Aorta (tissue), 5 donors: ENCODE data around the gene LRBA. TPM values are rescaled to one million over a fixed set of nuclear protein-coding genes. Genes with fewer than 3 reads are reported as not detected.
"Not testable (repeated sequence)": the region's sequence is repeated elsewhere in the genome, so short reads cannot be mapped to it uniquely, and the experiment has no call there.

Source experiments
- ATAC-seq: fragments of 200-7000 bp; cut with Tn5 transposase; one replicate; pipeline ENCODE4 v1.9.1; 2022; ENCODE audit warnings: moderate library complexity; ENCODE audit not compliant: low FRiP score
- DNase-seq, 2 donors: peaks; one replicate each; pipeline ENCODE4 v3.0.0-alpha.2; 2020
- H3K27ac ChIP-seq, 2 donors: one replicate each; pipeline ENCODE4 v1.5.1; 2013; ENCODE audit warnings: low read length in 2 of 2, mild to moderate bottlenecking in 2 of 2, moderate library complexity in 2 of 2, control low read depth in 1 of 2, inconsistent platforms in 1 of 2, low read depth in 1 of 2
- H3K27me3 ChIP-seq, 2 donors: one replicate each; pipeline ENCODE4 v1.6.1; 2013; ENCODE audit warnings: control low read depth in 1 of 2, low read length in 1 of 2, mild to moderate bottlenecking in 1 of 2, moderate library complexity in 1 of 2; ENCODE audit not compliant: insufficient read depth in 2 of 2, control insufficient read depth in 1 of 2
- H3K36me3 ChIP-seq, 2 donors: one replicate each; pipeline ENCODE4 v1.6.1; 2013; ENCODE audit warnings: control low read depth in 1 of 2, low read length in 1 of 2, mild to moderate bottlenecking in 1 of 2; ENCODE audit not compliant: insufficient read depth in 2 of 2, control insufficient read depth in 1 of 2
- H3K4me1 ChIP-seq, 2 donors: one replicate each; pipeline ENCODE4 v1.6.1; 2013; ENCODE audit warnings: low read length in 2 of 2, control low read depth in 1 of 2, mild to moderate bottlenecking in 1 of 2, moderate library complexity in 1 of 2; ENCODE audit not compliant: insufficient read depth in 2 of 2, control insufficient read depth in 1 of 2
- H3K4me3 ChIP-seq, 2 donors: one replicate each; pipeline ENCODE4 v1.5.1; 2013; ENCODE audit warnings: low read length in 2 of 2, control low read depth in 1 of 2, mild to moderate bottlenecking in 1 of 2
- H3K9me3 ChIP-seq: one replicate; pipeline ENCODE4 v1.6.1; 2013; ENCODE audit warnings: mild to moderate bottlenecking, low read length; ENCODE audit not compliant: control insufficient read depth
- WGBS, 2 donors: extraction: QIAGEN DNeasy Blood & Tissue Kit; methylation state at CpG; one replicate each; pipeline ENCODE4 v1.1.7; 2013; 5-methylcytosine and 5-hydroxymethylcytosine counted together
- intact Hi-C, 2 donors: fragments of 100-400 bp; cut with DNase I; formaldehyde crosslinking; loops; one replicate each; pipeline versions ENCODE4 v1.14.2 to v1.15.0; 2022
- polyA plus RNA-seq, 2 donors: library from polyadenylated mRNA; stranded (reverse); fragments of 200-250 nt; gene quantifications; one replicate each; pipeline ENCODE4 v1.2.3, GENCODE V29; 2013
- total RNA-seq, 2 donors: library from RNA; stranded (reverse); fragmentation: NEBNext Ultra II Directional; extraction: Animal tissue kit (Norgen Biotek cat#: 25700); gene quantifications; one replicate each; pipeline ENCODE4 v1.2.1, GENCODE V29; 2021
- donor health status: healthy with polysubstance abuse.
- donor health status: Bipolar disorder and iron deficiency.
- donor health status: DM: no; HTN: no; CAD: no.
- donor health status: DM: no; HTN: no; CAD: no.
- donor health status: DM: yes; HTN: yes; CAD: no.

LRBA gene
- total and polyA plus RNA-seq, 4 donors = 4.8 to 34.5 (median 15.4) TPM

DNA sequence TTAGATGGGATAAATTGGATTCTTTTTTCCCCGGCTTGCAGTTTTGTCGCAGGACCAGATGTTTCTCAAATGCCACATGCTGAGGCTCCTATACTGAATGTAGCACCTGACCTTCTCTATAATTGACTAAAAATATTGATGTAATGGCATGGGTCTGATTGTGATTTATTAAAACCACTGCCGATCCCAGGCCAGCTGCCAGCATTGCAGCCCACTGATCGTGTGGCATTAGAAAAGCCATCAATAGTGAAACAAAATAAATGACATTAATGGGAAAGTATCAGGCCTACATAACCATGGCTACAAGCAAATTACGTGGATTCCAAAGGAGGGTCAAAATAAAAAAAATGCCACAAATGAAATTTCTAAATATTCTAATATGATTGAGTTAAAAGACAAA lies 334.4 kb downstream of the LRBA start:
- H3K27me3 ChIP-seq = no peaks in the 10 kb centered on the region
- DNase-seq = no peak
- H3K27ac ChIP-seq = no peak overlapping the region
- 68 to 70% methylated on average over 5 of the region's 5 CpGs for WGBS, 2 donors
- ATAC-seq = no peak
- no peaks in the 10 kb centered on the region for H3K36me3 ChIP-seq
- H3K4me3 ChIP-seq = no peak overlapping the region
- H3K4me1 ChIP-seq = no peaks in the 10 kb centered on the region
- H3K9me3 ChIP-seq = no peaks in the 10 kb centered on the region
- intact Hi-C loops = no loop called here

DNA sequence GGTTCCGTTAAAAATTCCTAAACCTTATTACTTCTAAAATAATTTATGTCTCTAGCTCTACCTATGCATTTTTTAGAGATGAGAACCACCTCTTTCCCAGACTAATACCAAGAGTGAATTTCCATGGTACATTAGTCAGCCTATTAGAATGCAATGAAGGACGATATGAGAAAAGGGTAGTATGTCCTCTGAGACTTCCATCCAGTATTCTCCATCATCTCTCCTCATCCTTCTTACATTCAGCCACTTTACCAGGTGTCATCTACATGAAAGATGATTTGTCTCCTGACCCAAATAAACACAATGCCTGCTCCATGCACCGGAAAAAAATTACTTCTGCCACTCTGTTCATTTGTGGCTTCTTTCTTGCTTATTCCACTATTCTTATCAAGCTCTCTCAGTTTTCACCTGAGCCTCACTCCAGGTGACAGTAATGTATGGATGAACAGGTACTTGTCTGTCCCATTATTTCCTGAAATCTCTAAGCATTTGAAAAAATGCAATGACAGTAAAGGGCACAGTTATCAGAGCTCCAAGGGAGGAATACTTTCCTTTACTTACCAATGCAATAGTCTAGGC lies 335.2 kb downstream of the LRBA start:
- no peak for ATAC-seq
- intact Hi-C loops = no loop called here
- no peaks in the 10 kb centered on the region for H3K36me3 ChIP-seq
- no peak overlapping the region for H3K4me3 ChIP-seq
- 79 to 83% methylated on average over 3 of the region's 3 CpGs for WGBS, 2 donors
- no peaks in the 10 kb centered on the region for H3K4me1 ChIP-seq
- H3K9me3 ChIP-seq = no peaks in the 10 kb centered on the region
- no peak for DNase-seq
- H3K27me3 ChIP-seq = no peaks in the 10 kb centered on the region
- H3K27ac ChIP-seq = no peak overlapping the region

DNA sequence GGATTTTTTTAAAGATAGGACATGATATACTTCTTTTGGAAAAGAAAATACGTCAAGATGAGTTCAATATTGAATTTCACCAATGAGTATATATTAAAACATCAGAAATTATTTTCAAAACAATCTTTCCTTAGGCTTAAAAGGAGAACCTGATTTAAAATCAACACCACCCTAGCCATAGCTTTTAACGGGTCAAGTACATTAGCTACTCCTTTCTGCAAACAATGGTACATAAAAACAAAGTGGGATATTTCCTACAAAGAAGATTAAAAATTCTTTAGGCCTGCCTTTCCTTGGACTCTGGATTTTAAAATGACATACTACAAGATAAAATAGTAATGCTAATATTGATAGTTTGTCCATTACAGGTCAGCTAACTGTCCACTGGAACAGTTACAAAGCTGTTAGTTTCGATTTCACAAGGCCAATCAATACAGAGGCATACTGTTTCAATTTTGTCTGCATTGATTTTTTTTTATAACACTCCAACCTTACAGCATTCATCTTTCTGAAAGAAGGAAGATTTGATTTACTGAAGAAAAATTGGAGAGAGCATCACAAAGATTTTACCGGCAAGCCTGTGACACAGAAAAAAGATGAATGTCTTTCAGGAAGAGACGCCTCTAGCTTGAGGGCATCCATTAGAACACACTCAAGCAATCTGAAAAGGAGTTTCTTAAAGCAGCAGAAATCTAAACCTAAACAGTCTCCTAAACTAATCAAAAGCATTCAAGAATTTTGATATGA lies 335.9 kb downstream of the LRBA start:
- DNase-seq (no peak), ATAC-seq (no peak)
- no peak overlapping the region for H3K27ac ChIP-seq
- H3K9me3 ChIP-seq = no peaks in the 10 kb centered on the region
- no peaks in the 10 kb centered on the region for H3K4me1 ChIP-seq
- no peaks in the 10 kb centered on the region for H3K27me3 ChIP-seq
- intact Hi-C loops = no loop called here
- no peaks in the 10 kb centered on the region for H3K36me3 ChIP-seq
- no peak overlapping the region for H3K4me3 ChIP-seq
- WGBS, 2 donors = 78 to 79% methylated on average over 5 of the region's 5 CpGs

DNA sequence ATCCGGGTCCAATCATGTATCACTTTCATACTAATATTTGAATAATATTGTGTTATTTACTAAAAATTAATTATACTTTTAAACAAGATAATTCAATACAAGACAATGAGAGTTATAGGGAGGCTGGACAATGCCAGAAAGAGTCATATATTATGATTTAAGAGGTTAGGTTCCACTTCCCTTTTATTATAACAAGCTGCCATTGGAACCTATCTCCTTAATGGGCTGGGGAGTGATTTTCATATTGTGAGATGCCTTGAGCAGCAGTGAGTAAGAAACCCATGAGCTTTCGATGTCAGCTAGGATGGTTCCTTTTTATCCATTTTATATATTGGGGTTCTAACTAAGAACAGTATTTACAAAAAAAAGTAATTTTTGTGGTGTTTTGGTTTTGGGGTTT lies 341.3 kb downstream of the LRBA start:
- WGBS, 2 donors = 94 to 96% methylated on average over 2 of the region's 2 CpGs
- no peaks in the 10 kb centered on the region for H3K36me3 ChIP-seq
- H3K27ac ChIP-seq = no peak overlapping the region
- intact Hi-C loops = no loop called here
- no peak overlapping the region for H3K4me3 ChIP-seq
- no peaks in the 10 kb centered on the region for H3K27me3 ChIP-seq
- no peak for ATAC-seq
- H3K4me1 ChIP-seq = no peaks in the 10 kb centered on the region
- H3K9me3 ChIP-seq = no peaks in the 10 kb centered on the region
- DNase-seq = no peak

DNA sequence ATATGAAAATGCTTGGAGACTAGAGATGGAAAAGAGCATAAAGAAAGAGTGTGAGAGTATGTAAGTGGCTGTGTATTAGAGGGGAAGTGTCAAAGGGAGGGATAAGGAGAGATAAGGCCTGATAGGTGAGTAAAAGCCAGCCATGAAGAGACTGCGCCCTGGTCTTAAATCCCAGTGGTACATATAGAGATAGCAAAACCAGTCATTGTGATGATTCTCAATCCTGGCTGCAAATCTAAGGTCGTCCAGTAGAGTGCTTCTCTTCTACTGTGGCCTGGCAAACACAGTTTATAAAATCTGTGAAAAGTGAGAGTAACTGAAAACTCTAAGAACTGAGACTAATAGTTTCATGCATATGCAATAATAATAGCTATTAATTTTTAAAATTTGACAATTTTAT lies 346.3 kb downstream of the LRBA start:
- Histone ChIP-seq H3K4me3 (no peak overlapping the region), H3K27me3 (no peaks in the 10 kb centered on the region), H3K9me3 (no peaks in the 10 kb centered on the region), H3K27ac (no peak overlapping the region), H3K36me3 (no peaks in the 10 kb centered on the region), H3K4me1 (no peaks in the 10 kb centered on the region)
- DNase-seq (no peak), ATAC-seq (no peak)
- intact Hi-C loops = no loop called here
- 85 to 88% methylated on average over 2 of the region's 2 CpGs for WGBS, 2 donors

DNA sequence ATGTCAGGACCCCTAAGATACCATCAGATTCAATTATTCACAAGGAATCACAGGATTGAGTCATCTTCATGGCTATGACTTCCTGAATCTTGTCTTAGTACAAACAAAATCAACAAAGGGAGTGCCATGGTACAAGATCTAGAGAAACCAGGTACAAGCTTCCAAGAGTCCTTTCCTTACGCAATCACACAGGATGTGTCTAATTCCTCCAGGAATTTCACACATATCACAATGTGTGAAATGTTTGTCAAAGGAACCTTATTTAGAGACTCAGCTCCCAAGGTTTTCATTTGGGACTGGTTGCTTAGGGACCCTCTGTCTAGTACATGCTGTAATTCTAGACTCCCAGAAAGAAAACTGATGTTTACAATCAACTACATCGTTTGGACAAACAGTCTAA lies 350.1 kb downstream of the LRBA start:
- H3K27ac ChIP-seq = no peak overlapping the region
- no peaks in the 10 kb centered on the region for H3K36me3 ChIP-seq
- ATAC-seq = no peak
- H3K4me1 ChIP-seq = no peaks in the 10 kb centered on the region
- H3K4me3 ChIP-seq = no peak overlapping the region
- no peak for DNase-seq
- H3K9me3 ChIP-seq = no peaks in the 10 kb centered on the region
- H3K27me3 ChIP-seq = no peaks in the 10 kb centered on the region
- intact Hi-C loops = no loop called here
- WGBS, 2 donors = 81 to 88% methylated on average over 2 of the region's 2 CpGs

DNA sequence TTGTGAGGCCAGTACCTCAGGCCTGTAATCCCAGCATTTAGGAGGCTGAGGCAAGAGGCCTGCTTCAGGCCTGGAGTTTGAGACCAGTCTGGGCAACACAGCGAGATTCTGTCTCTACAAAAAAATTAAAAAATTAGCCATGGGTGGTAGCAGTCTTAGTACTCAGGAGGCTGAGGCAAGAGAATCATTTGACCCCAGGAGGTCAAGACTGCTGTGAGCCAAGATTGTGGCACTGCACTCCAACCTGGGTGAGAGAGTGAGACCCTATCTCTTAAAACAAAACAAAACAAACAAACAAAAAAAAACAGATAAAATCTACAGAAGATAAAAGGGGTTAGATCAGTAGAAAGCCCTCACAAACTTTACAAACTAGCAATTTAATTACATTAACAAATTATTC lies 352.4 kb downstream of the LRBA start:
- WGBS, 2 donors = 95 to 100% methylated on average over 1 of the region's 1 CpG
- intact Hi-C loops = no loop called here
- ATAC-seq = no peak

DNA sequence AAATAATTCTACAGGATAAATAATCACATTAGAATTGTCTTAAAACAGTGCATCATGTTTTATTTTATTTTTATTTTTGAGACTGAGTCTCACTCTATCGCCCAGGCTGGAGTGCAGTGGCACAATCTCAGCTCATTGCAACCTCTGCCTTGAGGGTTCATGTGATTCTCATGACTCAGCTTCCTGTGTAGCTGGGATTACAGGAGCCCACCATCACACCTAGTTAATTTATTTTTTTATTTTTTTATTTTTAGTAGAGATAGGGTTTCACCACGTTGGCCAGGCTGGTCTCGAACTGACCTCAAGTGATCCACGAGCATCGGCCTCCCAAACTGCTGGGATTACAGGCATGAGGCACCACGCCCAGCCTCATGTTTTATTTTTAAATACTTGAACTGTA lies 353.5 kb downstream of the LRBA start:
- H3K27me3 ChIP-seq, H3K4me3 ChIP-seq, intact Hi-C loops, H3K9me3 ChIP-seq, H3K36me3 ChIP-seq, DNase-seq, H3K27ac ChIP-seq, H3K4me1 ChIP-seq, ATAC-seq: not testable (repeated sequence)
- WGBS, 2 donors = 89 to 92% methylated on average over 6 of the region's 6 CpGs

More for the DNA sequence above, 352.4 kb downstream of the LRBA start:
- H3K27ac ChIP-seq = no peak overlapping the region
- no peaks in the 10 kb centered on the region for H3K9me3 ChIP-seq
- DNase-seq = no peak
- H3K4me3 ChIP-seq = no peak overlapping the region
- no peaks in the 10 kb centered on the region for H3K4me1 ChIP-seq
- no peaks in the 10 kb centered on the region for H3K36me3 ChIP-seq
- no peaks in the 10 kb centered on the region for H3K27me3 ChIP-seq

DNA sequence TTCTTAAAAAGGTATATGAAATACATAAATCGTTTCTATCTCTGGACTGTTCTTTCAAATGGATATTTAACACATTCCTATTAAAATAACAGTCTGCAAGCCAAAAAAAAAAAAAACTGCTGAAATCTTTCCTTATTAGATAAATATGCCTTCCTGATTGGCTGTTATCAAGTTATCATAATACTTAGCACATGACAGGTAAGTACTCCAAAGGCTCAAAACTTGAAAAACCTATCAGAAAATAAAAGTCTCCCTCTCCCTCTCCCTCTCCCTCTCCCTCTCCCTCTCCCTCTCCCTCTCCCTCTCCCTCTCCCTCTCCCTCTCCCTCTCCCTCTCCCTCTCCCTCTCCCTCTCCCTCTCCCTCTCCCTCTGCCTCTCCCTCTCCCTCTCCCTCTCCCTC lies 356.8 kb downstream of the LRBA start:
- H3K4me3 ChIP-seq, DNase-seq, H3K36me3 ChIP-seq, intact Hi-C loops, H3K9me3 ChIP-seq, H3K4me1 ChIP-seq, ATAC-seq, H3K27me3 ChIP-seq, H3K27ac ChIP-seq: not testable (repeated sequence)
- WGBS, 2 donors = 67 to 70% methylated on average over 1 of the region's 1 CpG
